ENCODE data around the gene ATP8A2.

Gene ATP8A2

DNA sequence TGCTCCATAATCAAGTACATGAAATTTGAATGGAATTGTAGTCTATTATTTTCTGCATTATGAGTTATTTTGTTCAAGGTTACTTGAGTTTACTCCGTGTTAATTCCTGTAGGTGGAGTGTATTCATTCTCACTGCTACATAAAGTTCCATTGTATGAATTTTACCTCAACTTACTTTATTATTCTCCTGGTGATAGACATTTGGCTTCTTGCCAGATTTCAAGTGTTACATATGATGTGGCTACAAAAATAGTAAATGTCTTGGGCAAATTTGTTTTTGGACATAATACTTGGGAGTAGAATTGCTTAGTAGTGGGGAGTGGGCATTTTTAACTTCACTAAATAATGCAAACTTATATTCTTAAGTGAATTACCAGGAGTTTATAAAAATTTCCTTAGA is 351.1 kb downstream of the ATP8A2 start:
- Histone ChIP-seq H3K9me3 (ENCODE audit: control insufficient read depth, low read length) (no peaks in the 10 kb centered on the region), H3K27ac (ENCODE audit: low read depth, low read length, severe bottlenecking) (no peak overlapping the region), H3K4me1 (ENCODE audit: control insufficient read depth, insufficient read depth, low read length, poor library complexity, severe bottlenecking) (no peaks in the 10 kb centered on the region), H3K4me3 (ENCODE audit: extremely low read depth, insufficient read depth, low read length, poor library complexity, severe bottlenecking) (no peak overlapping the region), H3K36me3 (ENCODE audit: control insufficient read depth, insufficient read depth, low read length) (no peaks in the 10 kb centered on the region)
- no CpG with 5 or more reads among the region's 1 CpG for WGBS, 2 experiments (ENCODE audit: insufficient coverage in 2 of 2)

DNA sequence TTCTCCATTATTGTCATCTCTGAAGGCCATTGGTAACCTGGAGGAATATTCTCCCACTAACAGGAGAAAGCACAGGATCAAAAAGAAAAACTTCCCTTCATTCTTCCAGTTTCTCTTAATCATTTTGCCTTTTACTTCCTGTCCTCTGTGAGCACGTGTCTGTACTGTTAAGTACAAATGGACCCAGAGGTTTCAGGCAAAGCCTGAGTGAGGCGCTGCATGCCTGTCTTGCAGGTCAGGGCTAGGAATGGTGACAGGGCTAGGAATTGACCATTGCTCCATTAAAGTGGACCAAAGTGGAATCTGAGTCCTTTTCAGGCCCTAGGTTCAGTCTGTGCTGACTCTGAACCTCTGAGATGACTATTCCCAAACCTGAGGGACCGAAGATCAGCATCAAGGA is 353.3 kb downstream of the ATP8A2 start:
- no peaks in the 10 kb centered on the region for H3K36me3 ChIP-seq (ENCODE audit: control insufficient read depth, insufficient read depth, low read length)
- H3K4me3 ChIP-seq (ENCODE audit: extremely low read depth, insufficient read depth, low read length, poor library complexity, severe bottlenecking) = no peak overlapping the region
- no peaks in the 10 kb centered on the region for H3K9me3 ChIP-seq (ENCODE audit: control insufficient read depth, low read length)
- WGBS, 2 experiments (ENCODE audit: insufficient coverage in 2 of 2) = 92 to 100% methylated on average over 1 to 3 of the region's 3 CpGs
- H3K4me1 ChIP-seq (ENCODE audit: control insufficient read depth, insufficient read depth, low read length, poor library complexity, severe bottlenecking) = no peaks in the 10 kb centered on the region
- H3K27ac ChIP-seq (ENCODE audit: low read depth, low read length, severe bottlenecking) = no peak overlapping the region

DNA sequence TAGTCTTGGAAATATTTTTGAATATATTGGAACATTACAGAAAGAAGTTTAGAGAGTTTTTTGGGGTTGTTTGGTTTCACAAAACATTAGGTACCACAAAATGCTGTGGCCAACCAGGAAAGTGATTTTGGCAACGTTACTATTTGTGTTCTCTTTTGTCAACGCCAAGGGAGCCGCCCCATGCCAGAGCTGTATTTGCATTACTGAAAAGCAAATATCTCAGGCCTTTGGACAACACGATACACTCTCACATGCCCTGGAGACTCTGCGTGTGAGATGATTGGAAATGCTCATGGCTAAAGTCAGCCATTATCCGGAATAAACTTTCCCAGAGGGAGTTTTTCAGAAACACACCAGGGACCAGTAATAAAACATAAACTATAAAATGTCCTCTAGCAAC is 355.5 kb downstream of the ATP8A2 start:
- Histone ChIP-seq H3K36me3 (ENCODE audit: control insufficient read depth, insufficient read depth, low read length) (no peaks in the 10 kb centered on the region), H3K9me3 (ENCODE audit: control insufficient read depth, low read length) (no peaks in the 10 kb centered on the region), H3K4me3 (ENCODE audit: extremely low read depth, insufficient read depth, low read length, poor library complexity, severe bottlenecking) (no peak overlapping the region), H3K4me1 (ENCODE audit: control insufficient read depth, insufficient read depth, low read length, poor library complexity, severe bottlenecking) (peaks cover 6% of the 10 kb centered on the region), H3K27ac (ENCODE audit: low read depth, low read length, severe bottlenecking) (no peak overlapping the region)
- WGBS, 2 experiments (ENCODE audit: insufficient coverage in 2 of 2) = 66 to 76% methylated on average over 3 to 5 of the region's 6 CpGs

DNA sequence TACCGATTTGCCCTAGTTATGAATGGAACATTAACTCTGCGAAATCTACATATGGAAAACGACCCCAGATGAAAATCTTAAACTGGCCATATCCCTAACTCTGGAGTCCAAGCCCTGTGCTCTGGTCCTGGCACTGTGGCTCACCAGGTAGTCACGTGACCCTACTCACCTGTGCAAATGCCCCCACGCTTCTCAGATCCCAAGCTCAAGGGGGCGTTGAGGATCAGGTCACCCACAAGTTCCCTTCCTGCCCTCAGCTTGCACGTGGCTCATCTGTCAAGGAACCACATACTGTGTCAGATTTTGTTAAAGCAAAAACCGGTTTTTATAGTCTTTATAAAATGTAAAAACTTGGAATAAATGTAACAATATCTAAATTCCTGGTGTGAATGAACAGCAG is 356.0 kb downstream of the ATP8A2 start:
- 88 to 95% methylated on average over 5 to 6 of the region's 8 CpGs for WGBS, 2 experiments (ENCODE audit: insufficient coverage in 2 of 2)
- Histone ChIP-seq H3K27ac (ENCODE audit: low read depth, low read length, severe bottlenecking) (no peak overlapping the region), H3K9me3 (ENCODE audit: control insufficient read depth, low read length) (no peaks in the 10 kb centered on the region), H3K36me3 (ENCODE audit: control insufficient read depth, insufficient read depth, low read length) (no peaks in the 10 kb centered on the region), H3K4me3 (ENCODE audit: extremely low read depth, insufficient read depth, low read length, poor library complexity, severe bottlenecking) (no peak overlapping the region), H3K4me1 (ENCODE audit: control insufficient read depth, insufficient read depth, low read length, poor library complexity, severe bottlenecking) (peaks cover 6% of the 10 kb centered on the region)

DNA sequence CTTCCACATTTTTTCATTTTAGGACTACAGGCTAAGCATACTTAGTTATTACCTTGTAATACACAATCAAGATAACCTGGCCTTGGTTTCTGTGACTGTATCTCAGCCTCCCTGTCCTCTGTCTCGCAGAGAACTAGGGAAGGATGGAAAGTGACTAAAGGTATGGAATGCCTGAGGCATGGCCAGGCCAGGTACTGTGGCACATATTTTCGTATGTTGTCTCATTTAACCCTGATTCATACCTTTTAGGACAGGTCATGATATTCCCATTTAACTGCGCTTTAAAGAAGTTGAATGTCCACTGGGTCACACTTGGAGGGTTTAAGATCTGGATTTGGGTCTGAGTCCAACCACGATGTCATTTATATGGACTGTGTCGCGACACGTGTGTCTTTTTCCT is 357.4 kb downstream of the ATP8A2 start:
- Histone ChIP-seq H3K9me3 (ENCODE audit: control insufficient read depth, low read length) (no peaks in the 10 kb centered on the region), H3K27ac (ENCODE audit: low read depth, low read length, severe bottlenecking) (no peak overlapping the region), H3K36me3 (ENCODE audit: control insufficient read depth, insufficient read depth, low read length) (no peaks in the 10 kb centered on the region), H3K4me3 (ENCODE audit: extremely low read depth, insufficient read depth, low read length, poor library complexity, severe bottlenecking) (no peak overlapping the region), H3K4me1 (ENCODE audit: control insufficient read depth, insufficient read depth, low read length, poor library complexity, severe bottlenecking) (peaks cover 6% of the 10 kb centered on the region)
- WGBS, 2 experiments (ENCODE audit: insufficient coverage in 2 of 2) = 92 to 100% methylated on average over 3 to 6 of the region's 7 CpGs

DNA sequence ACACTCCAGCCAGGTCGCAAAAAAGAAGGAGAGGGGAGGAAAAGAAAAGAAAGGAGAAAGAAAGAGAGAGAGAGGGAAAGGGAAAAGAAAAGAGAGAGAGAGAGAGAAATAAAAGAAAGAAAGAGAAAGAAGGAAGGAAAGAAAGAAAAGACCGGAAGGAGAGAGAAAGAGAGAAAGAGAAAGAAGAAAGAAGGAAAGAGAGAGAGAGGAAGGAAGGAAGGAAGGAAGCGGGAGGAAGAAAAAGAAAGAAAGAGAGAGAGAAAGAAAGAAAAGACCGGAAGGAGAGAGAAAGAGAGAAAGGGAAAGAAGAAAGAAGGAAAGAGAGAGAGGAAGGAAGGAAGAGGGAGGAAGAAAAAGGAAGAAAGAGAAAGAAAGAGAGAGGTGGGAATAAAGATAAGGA is 359.3 kb downstream of the ATP8A2 start:
- Histone ChIP-seq H3K36me3 (ENCODE audit: control insufficient read depth, insufficient read depth, low read length) (no peaks in the 10 kb centered on the region), H3K4me1 (ENCODE audit: control insufficient read depth, insufficient read depth, low read length, poor library complexity, severe bottlenecking) (peaks cover 6% of the 10 kb centered on the region), H3K9me3 (ENCODE audit: control insufficient read depth, low read length) (no peaks in the 10 kb centered on the region), H3K4me3 (ENCODE audit: extremely low read depth, insufficient read depth, low read length, poor library complexity, severe bottlenecking) (no peak overlapping the region), H3K27ac (ENCODE audit: low read depth, low read length, severe bottlenecking) (no peak overlapping the region)
- 91 to 94% methylated on average over 3 of the region's 4 CpGs for WGBS, 2 experiments (ENCODE audit: insufficient coverage in 2 of 2)

DNA sequence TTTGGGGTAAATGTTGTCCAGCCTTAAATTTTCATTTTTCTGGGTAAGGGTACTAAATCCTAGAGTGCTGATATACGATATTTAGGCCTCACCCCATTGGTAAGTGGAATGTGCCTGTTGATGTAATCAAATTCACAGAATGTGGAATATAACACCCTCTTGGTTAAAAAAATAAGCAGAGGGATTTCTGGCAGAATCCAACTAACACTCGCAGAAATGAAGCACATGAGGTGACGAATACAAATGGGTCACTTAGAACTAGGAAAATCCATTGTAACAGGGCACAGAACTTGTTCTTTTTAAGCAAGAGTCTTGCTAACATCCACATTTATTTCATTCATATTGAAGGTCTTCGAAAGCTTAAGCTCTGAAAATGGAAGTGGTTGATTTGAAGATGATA is 359.8 kb downstream of the ATP8A2 start:
- Histone ChIP-seq H3K36me3 (ENCODE audit: control insufficient read depth, insufficient read depth, low read length) (no peaks in the 10 kb centered on the region), H3K9me3 (ENCODE audit: control insufficient read depth, low read length) (no peaks in the 10 kb centered on the region), H3K27ac (ENCODE audit: low read depth, low read length, severe bottlenecking) (no peak overlapping the region), H3K4me1 (ENCODE audit: control insufficient read depth, insufficient read depth, low read length, poor library complexity, severe bottlenecking) (peaks cover 6% of the 10 kb centered on the region), H3K4me3 (ENCODE audit: extremely low read depth, insufficient read depth, low read length, poor library complexity, severe bottlenecking) (no peak overlapping the region)
- WGBS, 2 experiments (ENCODE audit: insufficient coverage in 2 of 2) = 91 to 100% methylated on average over 2 to 3 of the region's 4 CpGs

DNA sequence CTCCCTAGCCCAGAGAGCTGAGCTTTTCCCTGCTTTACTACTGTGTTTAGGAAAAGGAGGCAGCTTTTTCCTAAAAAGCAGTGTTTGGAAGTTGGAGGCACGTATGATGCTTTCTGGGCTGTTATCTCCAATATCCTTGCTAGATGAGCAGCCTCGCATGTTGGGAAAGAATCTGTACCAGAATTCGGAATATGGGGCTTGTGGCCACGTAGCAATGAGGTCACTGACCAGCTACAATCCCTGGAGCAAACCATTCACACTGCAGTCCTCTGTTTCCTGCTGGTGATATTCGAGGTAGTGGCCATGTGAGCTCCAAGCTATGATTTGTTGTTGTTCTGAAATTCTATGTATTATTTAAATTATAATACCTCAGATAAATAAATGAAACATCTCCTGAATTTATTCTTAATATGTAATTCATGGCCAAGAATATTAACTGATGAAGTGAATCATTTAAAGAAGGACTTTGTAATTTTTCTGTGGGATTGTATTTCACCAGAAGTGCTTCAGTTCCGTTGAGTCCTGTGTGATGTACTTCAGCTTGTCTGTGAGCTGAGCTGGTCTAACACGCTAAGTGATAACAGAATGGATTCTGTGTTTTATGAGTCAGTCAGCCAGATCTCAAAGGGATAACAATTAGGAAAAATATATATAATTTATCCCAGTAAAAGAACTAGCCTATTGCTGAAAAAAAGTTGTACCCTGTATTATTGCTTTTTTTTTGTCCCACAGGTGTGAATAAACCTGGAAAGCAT is 360.5 kb downstream of the ATP8A2 start:
- H3K9me3 ChIP-seq (ENCODE audit: control insufficient read depth, low read length) = no peaks in the 10 kb centered on the region
- peaks cover 6% of the 10 kb centered on the region for H3K4me1 ChIP-seq (ENCODE audit: control insufficient read depth, insufficient read depth, low read length, poor library complexity, severe bottlenecking)
- WGBS, 2 experiments (ENCODE audit: insufficient coverage in 2 of 2) = 85 to 89% methylated on average over 4 to 6 of the region's 7 CpGs
- no peak overlapping the region for H3K4me3 ChIP-seq (ENCODE audit: extremely low read depth, insufficient read depth, low read length, poor library complexity, severe bottlenecking)
- H3K27ac ChIP-seq (ENCODE audit: low read depth, low read length, severe bottlenecking) = no peak overlapping the region
- H3K36me3 ChIP-seq (ENCODE audit: control insufficient read depth, insufficient read depth, low read length) = no peaks in the 10 kb centered on the region

DNA sequence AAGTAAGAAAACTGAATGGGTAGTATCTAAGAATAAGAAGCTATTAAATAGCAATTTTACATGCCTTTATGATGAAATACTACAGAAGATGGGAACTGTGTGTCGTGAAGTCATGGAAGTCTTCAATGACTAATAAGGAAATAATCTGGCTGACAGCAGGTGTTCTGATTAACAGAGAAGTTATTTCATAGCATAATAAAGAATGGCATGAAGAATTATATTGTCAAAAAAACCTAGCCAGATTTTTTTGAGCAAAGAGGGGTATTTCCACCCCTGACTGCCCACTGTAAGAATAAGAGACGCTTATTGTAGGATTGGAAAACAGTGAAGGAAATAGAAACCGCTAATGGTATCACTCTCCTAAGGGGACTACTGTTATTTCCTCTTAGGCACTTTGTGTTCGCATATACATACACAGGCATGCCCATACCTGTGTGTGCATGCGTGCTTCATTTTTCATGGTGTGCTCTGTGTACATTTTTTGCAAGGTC is 361.3 kb downstream of the ATP8A2 start:
- Histone ChIP-seq H3K36me3 (ENCODE audit: control insufficient read depth, insufficient read depth, low read length) (no peaks in the 10 kb centered on the region), H3K9me3 (ENCODE audit: control insufficient read depth, low read length) (no peaks in the 10 kb centered on the region), H3K4me3 (ENCODE audit: extremely low read depth, insufficient read depth, low read length, poor library complexity, severe bottlenecking) (no peak overlapping the region), H3K4me1 (ENCODE audit: control insufficient read depth, insufficient read depth, low read length, poor library complexity, severe bottlenecking) (peaks cover 6% of the 10 kb centered on the region), H3K27ac (ENCODE audit: low read depth, low read length, severe bottlenecking) (no peak overlapping the region)
- 93% methylated on average over 5 of the region's 5 CpGs; no CpG with 5 or more reads in 1 of the 2 experiments for WGBS, 2 experiments (ENCODE audit: insufficient coverage in 2 of 2)

DNA sequence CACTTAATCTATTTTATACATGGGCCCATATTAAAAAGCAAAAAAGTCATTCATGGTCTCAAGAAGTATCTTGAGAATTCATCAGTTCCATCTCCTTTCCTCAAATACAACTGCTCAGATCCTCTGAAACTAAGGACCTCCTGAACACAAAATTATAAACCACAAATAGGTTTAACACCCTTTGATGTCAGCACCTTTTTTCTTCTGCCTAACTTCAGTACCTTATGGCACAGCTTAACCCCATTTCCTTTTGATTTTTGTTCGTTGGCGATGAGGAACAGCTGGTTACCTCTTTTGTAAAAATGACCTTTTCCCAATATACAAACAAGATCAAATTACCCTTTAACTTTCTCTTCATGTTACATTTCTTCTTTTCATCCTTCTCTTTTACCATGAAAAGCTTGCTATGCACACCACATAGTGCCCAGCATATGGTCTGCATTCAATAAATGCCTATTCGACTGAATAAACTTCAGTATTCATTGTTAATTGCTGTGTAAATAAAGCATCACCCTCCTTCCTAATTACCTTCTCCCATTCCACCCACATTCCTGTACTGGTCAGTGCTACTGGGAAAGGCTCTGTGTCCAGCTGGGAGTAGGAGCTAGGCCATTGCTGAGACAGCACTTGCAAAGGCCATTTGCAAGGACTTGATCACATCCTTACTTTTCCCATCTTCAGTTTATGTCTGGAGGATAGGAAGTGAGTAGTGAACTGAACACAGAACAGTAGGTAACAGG is 362.1 kb downstream of the ATP8A2 start:
- WGBS, 2 experiments (ENCODE audit: insufficient coverage in 2 of 2) = 67 to 84% methylated on average over 2 to 3 of the region's 3 CpGs
- Histone ChIP-seq H3K4me1 (ENCODE audit: control insufficient read depth, insufficient read depth, low read length, poor library complexity, severe bottlenecking) (peaks cover 11% of the 10 kb centered on the region), H3K27ac (ENCODE audit: low read depth, low read length, severe bottlenecking) (no peak overlapping the region), H3K9me3 (ENCODE audit: control insufficient read depth, low read length) (no peaks in the 10 kb centered on the region), H3K4me3 (ENCODE audit: extremely low read depth, insufficient read depth, low read length, poor library complexity, severe bottlenecking) (no peak overlapping the region), H3K36me3 (ENCODE audit: control insufficient read depth, insufficient read depth, low read length) (no peaks in the 10 kb centered on the region)

All from mesodermal cell (in vitro differentiated cells).